NCI-H128 (cell line): ENCODE data around the gene NME7.
A peak's percentile ranks its signal among the peaks of the same experiment; 100 is the strongest.

Experiments used
- DNase-seq: peaks from one replicate; lab custom pipeline; 2025; ENCODE audit not compliant: unreplicated experiment; lab: John Stamatoyannopoulos, UW

Gene NME7

DNA sequence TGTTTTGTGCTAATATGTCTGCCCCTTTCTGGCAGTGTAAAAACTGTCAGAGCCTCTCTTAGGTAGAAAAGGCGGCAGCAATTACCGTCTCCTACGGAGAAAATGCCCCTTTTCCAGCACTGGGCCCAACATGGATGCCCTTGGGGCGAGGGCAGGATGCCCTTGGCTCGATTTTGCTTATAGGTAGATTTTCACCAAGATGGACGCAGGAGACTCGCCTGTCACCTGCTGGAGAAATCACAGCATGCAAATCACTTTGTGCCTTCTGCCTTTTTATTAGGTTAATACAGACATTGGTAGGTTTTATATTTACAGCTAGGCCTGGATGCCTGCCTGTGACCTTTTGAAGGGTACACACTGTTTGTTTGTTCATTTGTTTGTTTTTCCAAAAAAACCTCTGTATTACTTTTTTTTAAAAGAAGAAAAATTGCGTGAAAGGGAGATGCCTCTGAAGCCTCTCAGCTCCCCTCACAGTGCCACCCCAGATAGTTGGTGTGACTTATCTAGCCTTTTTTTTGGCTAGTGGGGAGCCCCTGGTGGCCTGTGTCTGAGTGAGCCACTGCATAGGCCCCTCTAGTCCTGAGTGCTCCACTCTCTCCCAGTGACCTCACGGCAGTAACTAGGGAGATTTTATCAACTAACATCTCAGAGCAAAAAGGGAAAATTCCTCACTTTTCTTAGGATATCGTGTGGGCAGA lies 258.6 kb downstream of the NME7 start:
- no peak for DNase-seq

DNA sequence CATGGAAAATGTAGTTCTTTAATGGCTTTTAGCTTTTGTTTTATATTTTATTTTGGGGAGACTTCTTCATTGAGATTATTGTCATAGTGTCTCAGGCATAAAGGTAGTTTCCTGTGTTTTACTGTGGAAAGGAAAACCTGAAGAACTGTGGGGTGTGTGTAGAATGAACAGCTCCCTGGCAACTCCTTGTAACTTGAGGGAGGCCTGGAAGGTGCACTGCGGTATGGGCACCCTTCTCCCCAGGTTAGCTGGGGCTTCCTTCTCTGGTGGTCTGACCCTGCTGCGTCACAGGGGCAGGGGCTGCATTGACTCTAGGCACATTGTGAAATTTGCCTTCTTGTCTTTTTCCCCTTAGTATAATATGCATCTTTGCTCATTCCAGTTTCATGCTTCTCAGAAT lies 259.4 kb downstream of the NME7 start:
- no peak for DNase-seq

DNA sequence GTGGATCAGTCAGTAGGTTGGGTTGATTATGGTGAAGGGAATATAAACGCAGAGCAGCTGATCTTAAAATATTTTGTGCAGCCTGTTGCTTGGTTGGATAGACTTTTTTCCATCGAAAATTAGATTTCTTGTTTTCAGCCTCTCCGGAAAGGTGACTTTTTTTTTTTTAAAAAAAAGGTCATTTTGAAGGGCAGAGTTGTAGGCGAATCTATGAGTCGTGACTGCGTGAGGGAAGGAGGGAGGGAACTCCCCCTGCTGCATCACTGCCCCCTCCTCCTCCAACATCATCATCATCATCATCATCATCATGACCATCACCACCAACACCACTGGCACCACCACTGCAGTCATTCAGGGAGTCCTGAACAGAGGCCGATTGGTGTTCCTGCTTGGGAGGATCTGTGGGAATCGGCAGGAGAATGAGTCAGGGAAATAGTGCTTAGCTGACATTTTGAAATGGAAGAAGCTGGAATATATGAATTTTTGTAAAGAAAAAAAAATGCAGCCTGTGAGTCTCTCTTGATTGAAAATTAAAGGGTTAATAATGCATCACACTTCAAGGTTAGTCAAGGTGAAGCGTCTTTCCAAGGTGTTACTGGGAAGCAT lies 259.9 kb downstream of the NME7 start:
- no peak for DNase-seq

DNA sequence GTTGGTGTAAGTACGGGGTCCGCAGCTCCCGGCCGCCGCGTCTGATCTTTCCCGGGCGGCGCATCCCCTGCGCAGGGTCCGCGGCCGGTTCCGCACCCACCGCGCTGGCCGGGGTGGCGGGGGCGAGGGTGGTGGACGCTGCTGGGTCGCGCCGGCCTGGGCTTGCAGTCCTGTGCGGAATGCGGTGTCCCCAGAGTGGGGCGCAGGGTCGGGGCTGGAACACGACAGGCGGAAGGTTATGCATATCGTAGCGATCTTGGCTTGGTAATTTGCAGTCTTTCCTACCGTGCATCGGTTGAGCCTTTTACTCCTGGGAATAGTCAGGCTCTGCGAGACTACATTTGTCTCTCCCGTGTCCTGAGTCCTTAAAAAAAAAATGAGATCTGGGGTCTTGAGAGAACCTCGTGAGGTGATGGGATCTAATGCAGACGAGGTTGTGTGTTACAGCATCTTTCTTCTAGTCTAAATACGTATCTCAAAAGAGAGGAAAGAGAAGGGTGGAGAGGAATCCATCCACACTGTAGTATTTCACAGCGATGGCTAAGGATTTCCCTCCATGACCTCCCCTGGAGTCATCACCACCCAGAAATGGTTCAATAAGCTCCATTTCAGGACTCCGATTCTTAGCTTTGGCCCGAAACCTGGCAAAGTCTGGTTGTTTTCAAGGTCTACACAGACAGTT lies 260.5 kb downstream of the NME7 start:
- DNase-seq, result peak; percentile 23

DNA sequence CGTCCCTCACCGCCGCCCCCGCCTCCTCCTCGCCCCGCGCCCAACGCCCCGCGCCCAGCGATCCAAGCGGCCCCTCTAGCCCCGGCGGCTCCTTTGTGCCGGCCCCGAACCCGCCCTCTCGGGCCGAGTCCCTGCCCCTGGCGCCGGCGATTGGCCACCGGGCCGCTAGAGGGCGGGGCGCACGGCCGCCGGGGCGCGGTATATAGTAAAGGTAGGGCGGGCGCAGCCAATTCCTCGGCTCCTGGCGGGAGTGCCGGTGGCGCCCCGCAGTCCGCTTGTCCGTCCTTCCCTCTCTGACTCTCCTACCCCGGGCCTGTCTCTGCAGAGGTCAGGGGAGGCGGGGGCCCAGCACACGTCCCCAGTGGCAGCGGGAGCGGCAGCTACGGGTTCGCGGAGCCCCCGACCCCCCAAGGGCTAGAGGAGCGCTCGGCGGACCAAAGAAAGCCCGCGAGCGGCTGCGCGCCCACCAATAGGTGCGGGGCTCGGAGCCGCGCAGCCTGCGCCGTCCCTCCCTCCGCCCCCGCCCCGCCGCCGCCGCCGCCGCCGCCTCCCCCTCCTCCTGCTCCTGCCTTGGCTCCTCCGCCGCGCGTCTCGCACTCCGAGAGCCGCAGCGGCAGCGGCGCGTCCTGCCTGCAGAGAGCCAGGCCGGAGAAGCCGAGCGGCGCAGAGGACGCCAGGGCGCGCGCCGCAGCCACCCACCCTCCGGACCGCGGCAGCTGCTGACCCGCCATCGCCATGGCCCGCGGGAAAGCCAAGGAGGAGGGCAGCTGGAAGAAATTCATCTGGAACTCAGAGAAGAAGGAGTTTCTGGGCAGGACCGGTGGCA lies 261.3 kb downstream of the NME7 start, which contains the start of gene ATP1B1:
Gene ATP1B1, plus strand, starts transcription at position 596 of the 826 bp plus-strand sequence. Its CDS starts 140 bp downstream, at position 736.
- peak; percentile 91 for DNase-seq

DNA sequence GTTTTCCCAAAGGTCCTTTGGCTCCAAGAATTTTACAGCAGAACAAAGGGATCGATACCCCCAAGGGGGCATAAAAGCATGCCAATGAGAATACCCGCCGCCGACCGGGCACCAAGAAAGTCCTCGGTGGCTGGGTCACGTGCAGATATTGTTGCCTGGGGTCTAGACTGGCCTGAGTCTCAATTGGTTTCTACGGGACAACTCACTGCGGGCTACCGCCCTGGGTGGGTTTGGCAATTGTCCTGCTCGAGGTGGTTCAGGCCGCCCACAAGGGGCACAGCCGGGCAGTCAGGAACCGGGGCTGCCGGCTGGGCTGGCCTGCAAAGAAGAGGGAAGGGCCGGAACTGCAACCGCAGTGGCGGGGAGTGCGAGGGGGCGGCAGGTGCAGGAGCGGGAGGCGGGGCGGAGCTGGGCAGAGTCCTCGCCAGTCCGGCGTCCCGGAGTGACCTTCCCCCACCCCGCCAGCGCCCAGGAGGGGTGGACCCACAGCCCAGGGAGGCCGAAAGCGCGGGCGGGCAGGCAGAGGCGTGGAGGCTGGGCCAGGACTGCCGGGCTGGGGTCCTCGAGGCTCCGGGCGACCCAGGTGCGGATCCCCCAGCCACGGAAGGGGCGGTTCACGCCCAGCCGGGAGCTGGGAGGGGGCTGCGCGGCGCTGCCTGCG lies 262.0 kb downstream of the NME7 start:
- peak; percentile 75 for DNase-seq

DNA sequence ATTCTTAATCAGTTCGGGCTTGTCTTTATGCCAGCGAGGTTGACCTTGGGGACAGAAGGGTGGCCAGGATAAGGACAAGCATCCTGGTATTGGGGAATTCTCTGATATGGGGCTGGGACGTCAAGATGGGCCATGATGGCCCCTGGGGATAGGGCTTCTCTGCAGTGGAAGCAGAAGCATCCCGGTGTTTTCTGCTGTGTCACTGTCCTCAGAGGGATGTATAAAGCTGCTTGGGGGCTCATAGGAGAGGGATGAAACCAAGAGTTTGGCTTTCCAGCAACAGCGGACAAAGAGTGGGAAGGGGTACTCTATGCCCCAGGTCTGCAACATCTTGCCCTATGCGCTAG lies 262.5 kb downstream of the NME7 start:
- no peak for DNase-seq

DNA sequence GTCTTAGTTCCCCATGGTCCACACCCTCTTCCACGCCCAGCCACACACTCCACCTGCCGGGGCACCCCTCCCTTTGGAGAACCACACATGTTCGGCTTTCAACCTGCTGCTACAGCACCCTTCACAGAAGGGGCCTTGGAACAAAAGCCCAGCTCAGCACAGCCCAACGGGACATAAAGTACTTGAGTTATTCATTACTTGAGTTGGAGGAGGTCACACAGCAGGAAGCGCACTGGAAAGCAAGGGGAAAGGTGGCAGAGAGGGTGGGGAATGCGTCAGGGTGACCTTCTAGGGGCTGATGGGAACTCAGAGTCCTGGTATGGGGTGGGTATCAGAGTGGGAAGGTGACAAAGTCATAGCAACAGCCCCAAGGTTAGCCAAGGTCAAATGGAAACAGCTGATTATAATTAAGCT lies 264.1 kb downstream of the NME7 start:
- no peak for DNase-seq

DNA sequence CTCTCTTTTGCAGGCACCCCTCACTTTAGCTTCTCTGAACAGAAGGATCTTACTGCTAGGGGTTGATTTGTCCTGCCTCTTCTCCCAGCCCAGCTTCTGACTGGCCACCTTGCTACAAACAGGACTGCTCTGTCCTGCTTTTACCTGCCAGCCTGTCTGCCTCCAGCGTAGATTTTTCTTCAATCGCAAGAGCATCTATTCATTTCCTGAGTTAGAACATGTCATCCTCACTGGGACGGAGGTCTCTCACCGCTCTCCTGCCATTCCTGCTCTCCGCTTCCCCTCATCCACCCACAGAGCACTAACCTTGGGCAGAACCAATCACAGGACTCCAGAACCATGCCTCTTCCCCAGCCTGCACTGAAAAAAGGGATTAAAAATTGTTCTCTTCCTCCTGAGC lies 264.6 kb downstream of the NME7 start:
- no peak for DNase-seq

DNA sequence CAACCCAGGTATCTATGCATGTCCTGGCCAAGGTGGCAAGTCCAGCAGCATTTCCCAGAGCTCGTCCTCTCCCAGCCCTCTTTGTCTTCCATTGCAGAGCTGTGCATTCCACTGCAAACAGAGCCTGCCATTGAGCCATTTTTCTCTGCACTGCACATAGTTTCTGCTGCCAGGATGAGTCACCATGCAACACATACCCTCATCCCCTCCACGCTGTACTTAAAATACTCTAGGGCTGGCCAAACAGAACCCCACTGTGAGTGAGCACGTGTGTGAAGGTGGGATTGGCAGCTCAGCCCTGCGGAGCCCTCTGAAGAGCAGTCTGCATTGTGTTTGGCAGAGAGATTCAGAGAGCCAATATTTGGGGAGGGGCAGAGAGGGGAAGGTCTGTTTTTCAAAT lies 265.0 kb downstream of the NME7 start:
- DNase-seq, result peak; percentile 30

DNA sequence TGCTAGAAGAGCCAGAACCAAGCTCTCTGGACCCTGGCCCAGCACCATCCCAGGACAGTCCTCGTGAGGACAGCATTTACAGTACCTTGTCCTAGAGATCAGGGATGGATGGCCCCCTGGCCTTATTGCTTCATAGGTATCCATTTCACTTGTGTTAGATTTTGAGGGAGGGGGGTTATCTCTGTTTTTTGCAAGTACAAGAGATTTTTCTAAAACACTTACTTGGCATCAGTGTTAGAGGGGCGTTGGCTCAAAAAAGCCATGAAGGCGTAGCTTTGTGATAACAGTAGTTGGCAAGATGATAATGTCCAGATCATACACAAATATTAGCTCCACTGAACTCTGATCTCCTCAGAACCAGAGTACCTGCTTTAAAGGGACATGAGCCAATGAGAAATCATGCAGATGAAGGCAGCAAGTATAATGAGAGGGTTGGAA lies 266.9 kb downstream of the NME7 start:
- no peak for DNase-seq

DNA sequence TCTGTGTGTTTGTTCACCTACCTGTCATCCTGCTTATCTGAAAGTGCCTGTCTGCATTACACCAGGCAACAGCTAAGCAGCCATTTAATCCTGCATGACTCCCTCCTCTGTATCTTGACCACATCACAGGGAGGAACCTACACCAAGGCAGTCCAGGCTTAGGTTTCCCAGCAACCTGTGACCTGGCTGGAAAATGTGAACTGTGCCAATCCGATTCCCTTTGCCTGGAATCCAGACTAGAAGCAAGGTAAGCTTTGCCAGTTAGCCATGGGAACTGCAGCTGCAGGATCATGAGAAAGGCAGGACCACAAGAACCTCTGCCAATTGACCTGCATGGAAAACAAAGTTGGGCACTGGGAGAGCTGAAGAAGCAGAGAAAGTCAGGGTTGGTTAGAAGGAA lies 267.4 kb downstream of the NME7 start:
- no peak for DNase-seq

DNA sequence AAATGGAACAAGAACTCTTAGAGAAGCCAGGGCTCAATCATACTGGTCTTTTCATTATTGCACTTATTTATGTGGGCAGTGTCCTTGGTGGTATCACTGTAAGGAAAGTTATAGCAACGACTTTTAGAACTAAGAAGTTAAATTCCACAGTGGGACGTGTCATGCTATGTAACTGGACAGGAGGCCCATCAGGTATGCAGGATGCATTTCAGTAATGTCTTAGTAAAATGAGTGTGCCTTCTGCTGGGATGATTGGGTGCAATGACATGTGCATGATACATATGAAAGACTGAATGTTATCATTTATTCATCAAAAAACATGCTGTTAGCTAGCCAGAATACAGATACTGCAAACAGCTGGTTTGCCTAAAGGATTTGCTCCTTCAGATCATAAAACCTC lies 268.0 kb downstream of the NME7 start:
- DNase-seq, result no peak

DNA sequence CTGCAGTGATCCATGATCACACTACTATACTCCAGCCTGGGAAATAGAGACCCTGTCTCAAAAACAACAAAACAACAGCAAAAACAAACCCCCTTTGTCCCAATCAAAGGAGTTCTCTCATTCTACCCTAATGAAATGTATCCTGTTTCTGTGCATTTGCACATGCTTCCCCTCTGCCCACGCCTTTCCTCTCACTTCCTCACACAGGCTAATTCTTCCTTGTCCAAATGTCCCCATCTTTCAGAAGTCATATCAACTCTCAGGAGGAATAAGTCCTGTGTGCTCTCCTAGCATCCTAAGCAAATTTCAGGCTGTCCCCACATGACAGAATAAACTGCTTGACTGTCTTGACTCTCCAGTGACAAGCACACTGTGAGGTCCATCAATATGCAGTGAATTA lies 269.2 kb downstream of the NME7 start:
- no peak for DNase-seq

DNA sequence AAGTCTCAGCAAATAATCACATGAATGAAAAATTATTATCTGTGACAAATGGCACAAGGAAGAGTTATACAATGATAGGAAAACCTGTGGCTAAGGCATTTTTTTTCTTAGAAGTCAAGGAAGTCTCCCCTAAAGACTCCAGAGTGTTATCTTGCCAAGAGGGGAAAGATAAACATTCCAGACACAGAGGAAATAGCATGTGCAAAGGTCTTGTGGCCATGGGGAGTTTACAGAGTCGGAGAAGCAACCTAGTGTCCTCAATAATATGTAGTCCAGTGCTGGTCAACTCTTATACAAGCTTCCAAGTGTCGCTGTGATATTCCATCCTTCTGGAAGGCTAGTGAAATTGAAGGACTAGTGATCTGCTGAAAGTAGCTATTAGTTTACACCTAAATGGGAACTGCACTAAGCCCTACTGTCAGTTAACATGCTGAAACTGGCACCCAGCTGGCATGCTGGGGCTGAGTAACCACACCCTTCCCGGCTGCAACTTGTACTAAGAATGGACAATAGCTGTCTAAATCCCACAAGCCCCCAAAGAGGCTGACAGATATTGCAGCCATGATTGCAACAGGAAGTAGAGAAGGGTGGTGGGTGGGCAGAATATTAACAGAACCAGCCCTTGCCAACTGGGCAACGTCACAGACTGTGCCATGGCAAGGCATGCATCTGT lies 272.6 kb downstream of the NME7 start:
- DNase-seq, result no peak

DNA sequence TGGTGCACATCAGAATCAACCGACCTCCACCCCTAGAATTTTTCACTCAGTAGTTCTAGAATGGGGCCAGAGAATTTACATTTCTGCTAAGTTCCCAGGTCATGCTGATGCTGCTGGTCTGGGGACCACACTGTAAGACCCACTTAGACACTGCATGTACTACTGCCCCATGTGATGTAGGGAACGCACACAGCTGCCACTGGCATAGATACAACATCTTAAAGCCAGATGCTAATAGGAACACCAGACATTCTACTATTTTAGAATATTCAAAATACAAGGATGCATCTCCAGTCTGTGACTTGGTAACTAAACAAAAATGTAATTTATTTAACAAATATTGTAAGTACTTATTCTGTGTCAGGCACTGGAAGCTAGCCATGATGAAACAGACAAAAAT lies 275.2 kb downstream of the NME7 start:
- DNase-seq, result no peak

DNA sequence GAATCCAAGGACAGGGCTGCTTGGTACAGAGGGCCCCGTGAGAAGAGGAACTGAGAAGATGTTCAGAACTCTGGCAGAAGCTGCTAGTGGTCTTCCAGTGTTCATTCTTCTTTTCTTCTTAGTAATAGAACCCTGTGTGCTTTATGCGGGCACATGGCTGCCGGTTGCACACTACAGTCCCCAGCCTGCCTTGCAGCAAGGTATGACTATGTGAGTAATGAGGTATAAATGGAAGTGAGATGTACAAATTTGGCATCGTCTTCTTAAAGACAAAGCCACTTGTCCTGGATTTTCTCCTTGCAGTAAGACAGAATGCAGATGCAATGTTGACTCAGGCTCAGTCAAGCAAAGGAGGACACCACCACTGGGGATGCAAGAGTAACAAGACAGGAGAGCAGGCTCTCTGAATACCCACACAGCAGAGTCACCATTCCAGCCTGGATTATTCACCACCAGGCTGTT lies 276.1 kb downstream of the NME7 start:
- DNase-seq, result no peak

DNA sequence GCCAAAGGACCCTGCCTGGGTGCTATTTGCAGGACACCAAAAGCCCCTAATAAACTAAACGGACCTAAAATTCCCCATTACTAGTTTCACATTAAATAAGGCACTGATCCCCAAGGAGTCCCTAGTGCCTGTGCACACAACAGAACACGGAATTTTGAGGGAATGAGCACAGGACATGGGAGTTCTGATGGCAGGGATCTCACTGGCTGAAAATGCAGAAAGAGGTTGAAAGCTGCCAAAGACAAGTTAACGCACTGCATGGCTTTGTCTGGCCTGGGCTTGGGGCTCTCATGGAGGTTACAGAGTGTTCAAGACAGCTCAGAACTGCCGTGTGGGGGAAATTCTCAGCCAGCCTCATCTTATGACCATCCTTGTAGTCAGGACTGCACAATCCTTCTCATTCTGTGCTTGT lies 276.7 kb downstream of the NME7 start:
- DNase-seq, result no peak

DNA sequence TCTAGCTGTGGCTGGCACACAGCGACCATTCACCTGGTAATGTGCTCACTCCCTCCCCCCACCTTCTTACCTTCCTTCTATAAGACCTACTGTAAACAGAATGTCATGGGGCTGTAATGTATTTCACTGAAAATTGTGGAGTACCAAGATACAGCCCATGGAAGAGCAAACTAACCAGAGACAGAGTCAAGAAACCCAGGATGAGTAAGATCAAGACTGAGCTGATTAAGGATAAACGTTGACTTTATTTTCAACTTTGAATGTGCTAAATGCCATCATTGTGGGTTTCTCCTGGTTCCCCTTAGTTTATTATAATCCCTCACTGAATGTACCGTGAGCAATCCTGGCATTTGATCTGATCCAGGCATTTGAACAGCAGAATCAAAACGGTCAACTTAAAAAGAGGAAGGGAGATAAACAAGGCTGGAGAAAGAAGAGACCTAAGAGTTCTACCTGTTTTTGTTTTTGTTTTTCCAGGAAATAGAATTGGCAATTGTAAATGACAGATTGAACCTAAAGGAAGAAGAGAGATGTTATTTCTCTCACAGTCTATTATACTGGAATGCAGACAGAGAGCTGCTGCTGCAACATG lies 277.2 kb downstream of the NME7 start:
- DNase-seq, result no peak

DNA sequence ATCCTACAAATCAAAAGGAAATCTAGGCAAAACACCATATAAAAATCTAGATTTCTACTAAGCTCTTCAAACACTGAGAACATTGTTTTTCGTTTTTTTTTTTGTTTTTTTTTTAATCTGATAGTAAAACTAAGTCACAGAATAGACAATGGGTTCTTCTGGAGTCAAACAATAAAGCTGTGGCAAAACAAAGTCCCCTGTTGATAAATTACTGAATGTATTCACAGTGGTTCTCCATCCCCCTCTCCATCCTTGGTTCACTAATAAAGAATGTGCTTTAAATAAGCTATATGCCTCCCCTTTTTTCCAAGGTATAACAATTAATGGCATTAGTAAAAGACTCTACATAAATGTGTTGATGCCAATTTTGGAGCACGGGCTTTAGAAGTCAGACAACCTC lies 277.8 kb downstream of the NME7 start:
- no peak for DNase-seq
